Fibroblast of upper back skin (primary cell): ENCODE results near the gene UBA7.
"Not testable (repeated sequence)": the region's sequence is repeated elsewhere in the genome, so short reads cannot be mapped to it uniquely, and the experiment has no call there.

Source experiments
- DNase-seq: peaks from one replicate; pipeline ENCODE4 v3.0.0-alpha.2; 2013

UBA7 gene

DNA sequence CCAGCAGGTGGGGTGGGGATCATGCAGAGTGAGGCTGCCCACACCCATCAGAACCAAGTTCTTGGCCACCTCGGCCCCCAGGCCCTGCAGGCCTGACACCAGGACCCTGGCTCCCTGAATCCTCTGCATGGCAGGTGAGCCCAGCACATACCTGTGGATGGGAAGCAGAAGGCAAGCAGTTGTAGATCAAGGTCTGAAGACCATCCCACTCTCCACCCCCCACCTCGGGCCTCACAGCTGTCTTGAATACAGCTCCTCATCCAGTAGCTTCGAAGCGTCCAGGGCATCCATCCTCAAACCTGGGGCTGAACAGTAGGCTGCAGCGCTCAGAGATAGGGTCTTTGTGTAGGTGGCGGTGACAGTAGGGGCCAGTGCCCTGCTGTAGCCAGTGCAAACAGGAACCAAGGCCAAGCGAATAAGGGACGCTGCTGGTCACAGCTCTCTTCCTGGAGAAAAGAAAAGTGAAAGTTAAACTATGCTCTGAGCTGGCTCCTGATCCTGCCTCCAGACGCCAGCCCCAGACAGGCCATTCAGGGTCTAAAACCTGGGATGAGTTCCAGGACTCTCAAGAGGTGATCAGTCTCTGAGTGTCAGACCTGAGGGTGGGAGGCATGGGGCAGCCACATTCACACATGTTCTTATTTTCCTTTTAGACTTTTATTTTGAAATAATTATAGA lies at the start of gene UBA7:
Gene UBA7, minus strand, starts transcription at position 457 of the 678 bp plus-strand sequence. Its CDS starts 166 bp downstream, at position 291.
- DNase-seq, result peak; percentile 94

GRCh38 chr3:49859576-49860305 lies 46.0 kb upstream of the UBA7 start:
- no peak for DNase-seq

GRCh38 chr3:49856181-49857005 lies 42.6 kb upstream of the UBA7 start, which contains the start of gene TRAIP:
TSS of gene TRAIP (minus strand) at chr3:49856564. CDS start at chr3:49856453, 111 bp downstream.
- DNase-seq, result peak; percentile 91

DNA sequence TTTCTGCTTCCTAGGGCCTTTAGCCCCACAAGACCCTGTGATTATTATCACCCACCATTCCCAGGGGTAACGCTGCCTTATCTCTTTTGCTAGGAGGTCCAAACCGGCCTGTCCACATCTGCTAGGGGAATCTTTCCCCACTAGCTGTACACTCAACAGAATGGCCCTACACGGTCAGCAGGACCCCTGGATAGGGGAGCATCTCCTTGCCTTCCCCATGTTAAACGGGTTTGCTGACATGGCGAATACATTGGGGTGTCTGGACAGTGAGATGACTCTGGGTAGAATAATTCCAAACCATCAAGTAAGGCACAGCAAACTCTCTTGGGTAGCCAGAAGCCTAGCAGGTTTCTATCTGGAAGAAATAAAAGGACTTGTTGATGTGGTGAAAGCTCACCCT lies 41.9 kb upstream of the UBA7 start:
- DNase-seq, result no peak

DNA sequence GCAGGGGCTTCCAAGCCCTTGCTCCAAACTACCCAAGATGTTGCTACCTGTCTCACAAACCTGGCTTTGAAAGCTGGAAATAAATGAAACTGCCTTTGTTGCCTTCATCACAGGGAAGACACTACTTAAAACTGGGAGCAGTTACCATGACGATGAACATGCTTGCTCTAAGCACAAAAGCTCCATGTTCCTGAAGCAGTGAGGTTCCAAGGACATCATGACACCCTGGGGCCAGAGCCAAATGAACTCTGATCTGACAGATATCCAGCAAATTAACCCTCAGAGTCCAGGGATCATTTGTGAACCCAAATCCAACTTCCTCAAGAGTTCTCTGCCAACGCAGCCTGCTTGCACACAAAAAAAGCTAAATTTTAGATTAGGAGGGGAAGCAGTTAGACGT lies 31.9 kb upstream of the UBA7 start:
- DNase-seq, result no peak

DNA sequence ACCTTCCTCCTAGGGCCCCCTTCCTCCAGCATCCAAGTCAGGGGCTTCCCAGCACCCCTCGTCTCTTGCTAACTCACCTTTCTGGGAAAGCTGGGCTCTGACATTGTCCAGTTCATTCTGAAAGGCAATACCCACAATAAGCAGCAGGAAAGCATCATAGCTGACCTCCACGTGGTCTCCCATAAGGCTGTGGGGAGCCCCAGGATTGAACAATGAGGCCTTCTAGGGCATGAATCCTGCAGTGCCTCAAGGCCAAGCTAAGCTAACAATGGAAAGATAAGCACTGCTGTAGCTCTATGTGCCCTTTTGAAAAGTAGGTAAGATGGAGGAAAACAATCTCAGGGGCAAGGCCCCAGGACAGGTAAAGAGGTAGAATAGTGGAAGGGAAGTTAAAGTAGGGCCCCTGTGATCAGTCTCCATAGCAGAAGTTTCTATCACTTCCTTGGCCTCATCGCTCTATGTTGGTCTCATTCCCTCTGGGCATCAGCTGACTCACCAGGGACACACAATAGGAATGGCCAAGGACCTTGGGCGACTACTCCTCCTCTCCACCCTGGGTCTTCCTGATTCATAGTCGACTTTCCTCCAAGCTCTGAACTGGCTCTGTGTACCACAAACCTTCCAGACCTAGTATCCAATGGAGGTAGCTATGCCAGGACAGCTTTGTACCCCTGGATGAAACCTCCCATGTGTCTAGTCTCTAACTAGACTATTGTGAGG lies 30.9 kb upstream of the UBA7 start:
- no peak for DNase-seq

DNA sequence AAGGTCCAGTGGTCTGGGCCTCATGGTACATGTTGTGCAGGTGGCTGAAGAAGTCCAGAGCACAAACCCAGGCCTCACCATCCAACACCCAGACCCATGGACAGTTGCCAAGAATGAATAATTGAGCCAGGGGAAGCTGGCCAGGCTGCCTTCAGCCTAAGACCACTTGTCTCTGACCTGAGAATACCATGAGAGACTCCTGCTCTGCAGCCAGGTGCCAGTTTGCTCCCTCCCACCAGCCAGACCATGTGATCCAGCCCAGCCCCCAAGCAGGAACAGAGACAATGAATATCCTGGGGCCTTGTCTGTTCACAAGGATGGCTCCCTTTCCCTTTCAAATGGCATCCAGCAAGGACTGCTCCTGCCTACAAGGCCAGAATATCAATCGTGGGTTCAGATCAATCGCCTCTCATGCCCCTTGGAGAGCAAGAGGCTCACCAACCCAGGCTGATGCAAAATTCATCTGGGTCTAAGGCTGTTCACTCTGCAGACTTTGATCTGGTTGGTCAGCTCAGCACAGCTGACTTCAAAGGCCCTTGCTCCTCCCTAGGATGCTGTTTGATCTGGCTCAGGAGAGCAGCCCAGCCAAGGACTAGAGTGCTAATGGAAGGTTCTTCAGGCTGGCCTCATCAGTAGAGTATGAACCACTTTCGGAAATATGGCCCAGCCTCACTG lies 29.2 kb upstream of the UBA7 start:
- no peak for DNase-seq

GRCh38 chr3:49841806-49842205 lies 28.1 kb upstream of the UBA7 start:
- DNase-seq, result no peak

DNA sequence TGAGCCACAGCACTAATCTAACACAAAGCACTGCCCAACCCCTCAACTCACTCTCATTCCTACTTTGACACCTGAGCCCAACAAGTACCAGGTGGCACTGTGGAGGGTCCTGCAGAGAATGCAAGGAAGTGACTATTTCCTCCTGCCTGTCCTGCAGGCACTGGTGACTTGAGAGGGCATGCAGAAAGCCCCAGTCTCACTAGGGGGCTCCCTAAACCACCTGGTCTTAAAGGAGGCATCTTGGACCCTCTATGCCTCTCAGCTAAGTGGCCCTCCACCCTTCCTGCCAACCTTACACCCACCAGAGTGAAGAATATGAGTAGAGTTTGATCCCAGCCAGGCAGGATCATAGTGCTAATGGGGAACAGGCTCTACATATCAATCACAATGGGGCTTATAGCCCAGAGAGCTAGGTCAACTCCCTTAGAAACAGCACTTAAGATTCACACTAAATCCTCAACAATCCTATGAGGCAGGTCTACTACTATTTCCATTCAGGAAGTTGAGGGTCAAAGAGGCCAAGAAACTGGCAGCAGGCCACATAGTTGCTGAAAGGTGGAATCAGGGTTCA lies 27.5 kb upstream of the UBA7 start:
- DNase-seq, result peak; percentile 9

GRCh38 chr3:49840388-49840787 lies 26.6 kb upstream of the UBA7 start:
- peak; percentile 47 for DNase-seq

DNA sequence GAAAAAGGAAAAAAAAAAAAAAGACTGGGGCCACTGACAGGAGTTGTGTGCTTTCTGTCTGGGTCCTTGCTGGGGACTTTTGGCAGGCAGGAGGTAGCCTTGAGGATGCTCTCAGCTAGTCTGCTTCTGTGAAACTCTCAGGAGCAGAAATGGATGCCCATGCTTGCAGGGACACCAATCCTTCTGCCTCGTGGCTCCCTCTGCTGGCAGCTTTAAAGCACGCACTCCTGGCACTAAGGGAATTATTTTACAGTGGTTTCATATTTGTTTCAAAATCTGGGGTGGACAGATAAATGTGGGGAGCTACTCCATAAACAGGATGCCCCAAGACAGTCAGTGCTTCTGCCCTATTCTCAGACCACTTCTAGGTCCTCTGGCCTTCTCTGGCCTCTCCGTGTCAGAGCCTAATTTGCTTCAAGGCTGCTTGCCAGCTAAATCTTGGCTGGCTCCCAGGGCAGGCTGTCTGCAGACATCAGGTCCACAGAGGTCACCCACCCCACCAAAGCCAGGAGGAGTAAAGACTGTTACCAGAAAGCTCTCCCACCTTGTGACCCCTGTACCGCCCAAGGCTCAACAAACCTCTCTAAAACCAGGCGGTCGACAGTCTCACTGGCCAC lies 25.5 kb upstream of the UBA7 start:
- DNase-seq, result peak; percentile 84

DNA sequence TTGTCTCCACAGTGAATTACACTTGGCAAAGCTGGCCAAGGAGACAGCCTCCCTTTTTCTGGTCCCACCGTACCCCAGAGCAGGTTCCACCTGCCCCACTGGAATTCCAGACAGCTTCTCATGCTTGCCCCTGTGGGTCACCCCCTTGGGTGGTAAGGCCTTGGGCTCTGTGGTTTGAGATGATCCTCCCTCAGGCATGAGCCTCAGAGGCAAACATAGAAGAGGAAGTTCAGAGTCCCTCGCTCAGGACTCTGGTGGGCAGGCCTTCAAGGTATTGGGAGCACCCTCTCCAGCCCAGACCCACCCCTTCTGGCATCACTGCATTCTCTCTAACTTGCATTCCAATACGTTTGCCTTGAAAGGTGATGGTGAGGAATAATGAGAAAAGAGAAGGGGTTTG lies 17.6 kb upstream of the UBA7 start:
- DNase-seq, result no peak

DNA sequence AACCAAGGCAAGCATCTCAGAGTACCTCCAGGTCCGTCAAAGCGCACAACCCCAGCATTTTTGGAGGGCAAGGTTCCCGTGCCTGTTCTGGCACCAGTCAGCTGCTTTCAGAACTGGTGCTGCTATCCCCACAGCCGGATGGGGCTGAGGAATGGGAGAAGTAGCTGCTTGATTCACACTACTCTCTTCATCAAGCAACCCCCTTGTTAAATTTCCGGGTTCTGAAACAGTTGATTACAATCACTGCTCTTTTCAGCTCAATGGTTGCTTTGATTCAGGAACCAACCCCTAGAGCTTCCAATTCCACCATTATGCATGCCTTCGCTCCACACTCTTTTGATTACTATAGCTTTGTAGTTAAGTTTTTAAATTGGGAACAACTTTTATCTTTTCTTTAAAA lies 12.3 kb upstream of the UBA7 start:
- no peak for DNase-seq

DNA sequence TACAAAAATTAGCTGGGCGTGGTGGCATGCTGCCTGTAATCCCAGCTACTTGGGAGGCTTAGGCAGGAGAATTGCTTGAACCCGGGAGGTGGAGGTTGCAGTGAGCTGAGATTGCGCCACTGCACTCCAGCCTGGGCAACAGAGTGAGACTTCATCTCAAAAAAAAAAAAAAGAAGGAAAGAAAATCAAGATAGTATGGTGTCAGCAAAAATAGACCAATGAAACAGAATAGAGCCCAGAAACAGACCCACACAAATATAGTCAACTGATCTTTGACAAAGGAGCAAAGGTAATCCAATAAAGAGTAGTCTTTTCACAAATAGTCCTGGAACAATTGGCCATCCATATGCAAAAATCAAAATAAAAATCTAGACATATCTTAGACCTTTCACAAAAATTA lies 9.4 kb upstream of the UBA7 start:
- not testable (repeated sequence) for DNase-seq

- no peak for DNase-seq
These were observed 747 bp downstream of the UBA7 start for GRCh38 chr3:49812916-49813496.

- DNase-seq, result peak; percentile 52
These were observed 6.2 kb downstream of the UBA7 start for GRCh38 chr3:49807431-49808114.

DNA sequence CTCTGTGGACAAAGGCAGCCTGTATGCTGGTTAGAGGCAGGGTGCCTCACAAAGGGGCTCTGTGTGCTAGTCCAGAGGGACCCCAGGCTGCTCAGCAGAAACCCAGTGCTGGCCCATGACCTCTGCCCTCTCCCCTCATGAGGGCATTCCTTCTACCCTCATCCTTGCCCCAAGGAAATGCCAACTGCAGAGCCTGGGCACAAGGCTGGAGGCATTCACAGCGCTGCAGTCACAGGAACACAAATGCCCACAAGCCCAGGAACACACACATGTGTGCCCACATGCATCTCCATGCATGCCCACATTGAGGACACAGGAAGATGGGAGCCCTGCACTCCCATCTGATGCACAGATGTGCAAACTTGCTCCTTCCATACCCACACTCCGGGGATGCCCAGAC lies 6.9 kb downstream of the UBA7 start:
- no peak for DNase-seq

DNA sequence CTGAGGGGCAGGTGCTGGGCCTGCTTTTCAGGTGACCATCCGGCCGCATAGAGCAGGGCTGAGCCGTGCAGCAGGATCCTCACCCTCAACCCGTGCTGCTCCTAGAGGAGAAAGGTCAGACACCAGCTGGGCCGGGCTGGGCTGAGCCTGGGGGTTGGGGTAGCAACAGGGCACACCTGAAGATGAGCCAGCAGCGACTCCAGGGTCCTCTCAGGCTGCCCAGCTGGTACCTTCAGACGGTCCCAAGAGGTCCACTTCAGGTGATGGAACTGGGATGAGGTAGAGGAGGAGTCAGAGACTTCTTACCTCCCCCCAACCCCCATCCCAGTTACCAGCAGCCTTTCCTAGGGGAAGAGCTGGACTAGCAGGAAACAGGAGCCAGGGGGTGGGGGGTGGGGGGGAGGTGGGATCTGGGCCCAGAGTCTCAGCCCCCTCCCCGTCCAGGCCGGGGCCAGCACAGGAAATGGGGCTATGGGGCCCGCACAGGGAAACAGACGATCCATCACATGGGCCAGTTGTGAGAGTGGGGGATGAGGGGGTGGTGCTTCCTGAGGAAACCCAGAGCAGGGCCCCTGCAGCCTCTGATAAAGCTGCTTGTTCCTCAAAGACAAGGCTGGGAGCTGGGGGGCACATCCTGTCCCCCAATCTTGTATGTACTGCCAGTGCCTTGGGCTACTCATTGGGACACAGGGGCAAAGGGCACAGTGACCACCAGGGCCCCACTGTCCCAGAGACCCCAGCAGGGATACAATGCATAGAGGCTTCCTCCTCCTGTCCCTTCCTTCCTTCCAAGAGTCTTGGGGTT lies 7.7 kb downstream of the UBA7 start:
- peak; percentile 90 for DNase-seq

GRCh38 chr3:49805367-49805782 lies 8.4 kb downstream of the UBA7 start:
- peak; percentile 99 for DNase-seq
